ENCODE results near the gene RBM24. TPM values are rescaled to one million over a fixed set of nuclear protein-coding genes. Genes with fewer than 3 reads are reported as not detected.

The RBM24 gene
- 1.3 and 1.5 TPM in 2 replicates for total RNA-seq

DNA sequence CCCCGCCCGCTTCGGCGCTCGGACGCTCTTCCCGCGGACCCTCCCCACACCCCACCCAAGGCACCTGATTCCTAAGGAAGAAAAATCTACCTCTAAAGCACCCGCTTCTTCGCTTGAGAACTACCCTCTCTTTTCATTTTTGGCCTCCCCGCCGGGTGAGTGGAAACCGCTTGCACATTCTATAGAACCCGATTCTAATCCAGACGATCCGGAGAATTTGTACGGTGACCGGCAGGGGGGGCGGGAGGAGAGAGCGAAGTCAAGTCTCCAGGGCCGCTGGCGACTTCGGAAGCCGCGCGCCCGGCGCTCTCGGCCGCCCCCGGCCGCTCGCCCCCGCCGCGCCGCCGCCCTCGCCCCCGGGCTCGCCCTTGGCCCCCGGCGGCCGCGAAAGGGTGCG is at the start of gene RBM24:
TSS of gene RBM24 (plus strand) at position 262 of the 397 bp plus-strand sequence. CDS start 221 bp downstream, outside the sequence.

Other genes starting within 250 kb of the RBM24 start
- not detected in 2 replicates for gene STMND1, start 179.3 kb upstream of the RBM24 start, total RNA-seq
- gene CAP2, start 112.2 kb downstream of the RBM24 start, total RNA-seq, result 3.3 and 8.1 TPM in 2 replicates

All from aortic smooth muscle cell (primary cell).